HepG2 (cell line): ENCODE results near the gene TUBB4B. TPM values are rescaled to one million over a fixed set of nuclear protein-coding genes. Genes with fewer than 3 reads are reported as not detected.

Experiments used
- BRF2 ChIP-seq: sonication (generic); formaldehyde crosslinking; IDR thresholded peaks from 2 replicates; pipeline ENCODE4 v1.8.1; 2022; ENCODE audit warnings: mild to moderate bottlenecking, missing genetic modification reagents
- FOXA3 ChIP-seq: IDR thresholded peaks from 2 replicates; pipeline ENCODE4 v1.6.1; 2016; ENCODE audit warnings: missing genetic modification reagents, missing compliant biosample characterization
- GATAD1 ChIP-seq: IDR thresholded peaks from 2 replicates; pipeline ENCODE4 v1.6.1; 2016; ENCODE audit warnings: missing genetic modification reagents, missing compliant biosample characterization
- MAX ChIP-seq: IDR thresholded peaks from 2 replicates; pipeline ENCODE4 v1.6.1; 2012; ENCODE audit warnings: inconsistent platforms
- PAF1 ChIP-seq: IDR thresholded peaks from 2 replicates; pipeline ENCODE4 v1.6.1; 2016; ENCODE audit warnings: missing genetic modification reagents, missing compliant biosample characterization
- SP4 ChIP-seq: sonication (generic); formaldehyde crosslinking; IDR thresholded peaks from 2 replicates; pipeline ENCODE4 v1.8.1; 2023; ENCODE audit warnings: mild to moderate bottlenecking, missing genetic modification reagents
- TERF1 ChIP-seq: sonication (generic); formaldehyde crosslinking; IDR thresholded peaks from 2 replicates; pipeline ENCODE4 v1.8.0; 2022; ENCODE audit warnings: mild to moderate bottlenecking, missing genetic modification reagents, moderate library complexity
- TFE3 ChIP-seq: IDR thresholded peaks from 2 replicates; pipeline ENCODE4 v1.6.1; 2016
- YY1 ChIP-seq: IDR thresholded peaks from 2 replicates; pipeline ENCODE4 v1.6.1; 2011; ENCODE audit warnings: low read length, low read depth, moderate library complexity, mild to moderate bottlenecking; ENCODE audit not compliant: insufficient read depth, insufficient replicate concordance
- ZNF234 ChIP-seq: sonication (generic); formaldehyde crosslinking; conservative IDR thresholded peaks from 2 replicates; pipeline ENCODE4 v1.5.1; 2020; ENCODE audit warnings: mild to moderate bottlenecking, missing genetic modification reagents
- ZNF350 ChIP-seq: sonication (generic); formaldehyde crosslinking; IDR thresholded peaks from 2 replicates; pipeline ENCODE4 v1.4.0; 2020; ENCODE audit warnings: mild to moderate bottlenecking, low read depth, missing genetic modification reagents, borderline replicate concordance
- ZNF563 ChIP-seq: sonication (generic); formaldehyde crosslinking; IDR thresholded peaks from 2 replicates; pipeline ENCODE4 v1.8.0; 2022; ENCODE audit warnings: mild to moderate bottlenecking, moderate library complexity, missing genetic modification reagents
- ZNF572 ChIP-seq: sonication (generic); formaldehyde crosslinking; IDR thresholded peaks from 2 replicates; pipeline ENCODE4 v1.5.1; 2020; ENCODE audit warnings: mild to moderate bottlenecking, missing genetic modification reagents
- polyA plus RNA-seq, 8 experiments: library from polyadenylated mRNA; depleted of rRNA in 3 of 8; stranded (reverse) in 7 of 8; unstranded in 1 of 8; fragments of >200 nt; fragmentation: Illumina TruSeq in 4 of 8; extraction: Trizol in 4 of 8; gene quantifications; 2 replicates each; pipeline versions ENCODE4 v1.2.1 to v1.2.3, GENCODE V29; 2011 to 2016; ENCODE audit warnings: low read depth in 4 of 8, missing spikeins in 1 of 8, mixed read lengths in 1 of 8; ENCODE audit not compliant: insufficient read depth in 1 of 8
- total RNA-seq, 5 experiments: library from RNA; depleted of rRNA; stranded (reverse); fragments of >200 nt; fragmentation: Illumina TruSeq; extraction: Trizol; gene quantifications; 2 replicates each; pipeline ENCODE4 v1.2.3, GENCODE V29; 2016; ENCODE audit warnings: low read depth in 1 of 5

TUBB4B gene
- total and polyA plus RNA-seq, 2 of the 13 experiments (the other 11 are each of a cell fraction or from before 2014, with no cell fraction given): 182 to 412 TPM

GRCh38 chr9:137278061-137278701 lies 37.1 kb downstream of the TUBB4B start (continued):
- TF ChIP-seq TFE3: no peak
- TF ChIP-seq PAF1 (CRISPR knock-in tag): no peak
- no peak for TF ChIP-seq TERF1 (CRISPR knock-in tag)
- TF ChIP-seq GATAD1 (CRISPR knock-in tag): no peak
- TF ChIP-seq ZNF234: 0 out of 2 replicates have a peak, but pooled peaks have one; percentile 2
- no peak for TF ChIP-seq MAX
- no peak for TF ChIP-seq YY1
- no peak for TF ChIP-seq SP4 (CRISPR knock-in tag)
- TF ChIP-seq ZNF350 (CRISPR knock-in tag): 0 out of 2 replicates have a peak, but pooled peaks have one; percentile 7
- no peak for TF ChIP-seq FOXA3
- no peak for TF ChIP-seq BRF2
- TF ChIP-seq ZNF572 (CRISPR knock-in tag): no peak
- peak; percentile 43; the same call in 1 of the 2 replicates for TF ChIP-seq ZNF563 (CRISPR knock-in tag)
